Measurements from ENCODE around the gene ASPDH.
A peak's percentile ranks its signal among the peaks of the same experiment; 100 is the strongest.

ASPDH gene

DNA sequence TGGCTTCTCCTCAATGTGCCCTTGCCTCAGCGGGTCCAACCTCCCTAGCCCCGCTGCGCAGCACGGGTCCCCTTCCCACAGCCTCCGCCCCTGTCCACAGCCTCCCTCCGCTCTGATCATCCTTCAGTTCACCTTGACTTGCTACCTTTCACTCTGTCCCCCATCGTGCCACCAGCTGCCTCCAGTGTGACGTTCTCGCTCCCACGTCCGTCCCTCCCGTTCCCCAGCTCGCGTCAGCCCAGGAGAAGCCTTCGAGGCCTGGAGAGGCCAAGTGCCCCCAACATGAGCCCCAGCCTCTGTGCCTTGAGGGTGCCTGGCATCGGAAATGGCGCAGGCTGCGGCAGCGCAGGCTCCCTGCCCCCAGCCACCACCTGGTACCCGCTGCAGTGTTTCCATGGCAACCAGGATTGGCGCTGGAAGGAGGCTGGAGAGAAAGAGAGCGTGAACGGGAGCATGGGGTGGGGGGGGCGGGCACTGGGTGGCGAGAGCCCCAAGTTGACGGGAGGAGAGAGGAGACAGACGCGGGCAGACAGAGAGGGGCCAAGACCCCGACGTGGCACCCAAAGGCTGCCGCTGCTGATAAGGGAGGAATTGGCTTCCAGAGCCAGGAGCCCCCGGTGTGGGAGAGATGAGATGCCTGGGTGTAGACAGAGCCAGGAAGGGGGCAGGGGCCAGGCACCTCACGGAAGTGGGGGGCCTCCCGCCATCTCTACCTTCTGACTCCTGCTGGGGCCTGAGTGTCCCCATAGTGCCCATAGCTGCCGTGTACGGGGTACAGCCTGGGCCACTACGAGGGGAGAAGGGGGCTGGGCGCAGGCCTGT, 844 bp upstream of the ASPDH start:
- no peak for DNase-seq (ENCODE audit: low spot score)

DNA sequence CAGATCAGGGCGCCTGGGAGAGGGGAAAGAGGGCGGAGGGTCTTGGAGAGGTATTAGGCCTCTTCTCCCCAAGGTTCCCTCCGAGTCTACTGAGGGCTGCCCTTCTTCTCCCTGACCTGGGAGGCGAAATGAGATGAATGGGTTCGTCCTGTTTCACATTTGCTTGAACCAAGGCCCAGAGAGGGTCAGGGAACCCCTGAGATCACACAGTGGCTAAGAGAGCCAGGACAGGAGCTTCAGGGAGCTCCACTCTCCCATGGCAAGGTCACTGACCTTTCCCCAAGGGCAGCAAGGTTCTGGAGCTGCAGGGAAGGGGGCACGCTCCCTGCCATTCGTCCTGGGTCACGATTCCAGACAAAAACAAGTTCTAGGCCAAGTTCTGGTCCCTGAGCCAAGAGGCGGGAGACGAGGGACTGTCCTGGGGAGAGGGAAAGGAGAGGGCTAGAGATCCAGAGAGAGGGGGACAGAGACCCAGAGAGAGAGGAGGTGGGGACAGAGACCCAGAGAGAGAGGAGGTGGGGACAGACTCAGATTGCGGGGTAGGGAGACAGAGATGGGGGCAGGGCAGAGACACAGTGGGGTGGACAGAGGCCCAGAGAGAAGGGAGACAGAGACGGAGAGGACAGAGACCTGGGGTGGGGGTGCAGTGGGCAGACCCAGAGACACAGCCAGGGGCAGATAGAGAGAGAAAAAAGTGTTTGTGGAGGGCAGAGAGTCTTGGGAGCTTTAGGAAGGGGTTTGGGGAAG, 541 bp downstream of the ASPDH start:
- no peak for DNase-seq (ENCODE audit: low spot score)

DNA sequence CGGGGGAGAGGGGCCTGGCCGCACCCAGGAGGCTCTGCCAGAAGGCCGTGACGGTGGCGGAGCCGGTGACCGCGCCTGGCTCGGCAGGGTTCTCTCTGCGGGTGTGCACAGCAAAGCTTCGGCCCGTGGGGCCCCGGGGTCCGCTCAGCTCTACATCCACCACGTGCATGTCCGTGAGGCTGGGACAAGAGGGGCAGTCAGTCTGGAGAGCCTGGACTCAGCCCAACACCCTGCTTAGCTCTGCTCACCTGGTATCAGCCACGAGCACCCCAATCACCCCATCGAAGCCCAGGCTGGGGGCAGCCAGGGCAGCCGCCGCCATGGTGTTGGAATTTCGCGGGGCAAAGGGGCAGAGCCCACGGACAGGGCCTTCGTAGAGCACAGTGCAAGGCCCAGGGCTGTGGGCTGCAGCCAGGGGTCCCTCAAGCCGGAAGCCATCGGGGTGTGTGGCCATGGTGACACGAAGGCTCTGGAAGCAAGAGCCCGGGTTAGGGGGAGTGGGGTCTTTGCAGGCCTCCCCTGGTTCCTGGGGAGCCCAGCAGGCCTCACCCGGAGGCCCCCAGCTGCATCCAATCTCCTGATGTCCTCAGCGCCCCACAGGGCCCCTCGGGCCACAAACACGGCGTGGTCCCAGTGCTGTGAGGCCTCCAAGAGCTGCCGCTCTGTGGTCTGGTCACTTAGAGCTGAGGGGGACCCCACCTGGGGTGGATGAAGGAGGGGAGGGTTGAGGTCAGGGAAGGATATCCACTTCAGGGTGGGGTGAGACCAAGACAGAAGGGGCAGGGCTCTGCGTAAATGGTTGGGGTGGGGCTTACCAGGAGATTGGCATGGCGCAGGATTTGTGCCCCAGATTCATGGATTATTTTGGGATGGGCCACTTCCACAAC, 1.4 kb downstream of the ASPDH start:
- DNase-seq (ENCODE audit: low spot score), result no peak

DNA sequence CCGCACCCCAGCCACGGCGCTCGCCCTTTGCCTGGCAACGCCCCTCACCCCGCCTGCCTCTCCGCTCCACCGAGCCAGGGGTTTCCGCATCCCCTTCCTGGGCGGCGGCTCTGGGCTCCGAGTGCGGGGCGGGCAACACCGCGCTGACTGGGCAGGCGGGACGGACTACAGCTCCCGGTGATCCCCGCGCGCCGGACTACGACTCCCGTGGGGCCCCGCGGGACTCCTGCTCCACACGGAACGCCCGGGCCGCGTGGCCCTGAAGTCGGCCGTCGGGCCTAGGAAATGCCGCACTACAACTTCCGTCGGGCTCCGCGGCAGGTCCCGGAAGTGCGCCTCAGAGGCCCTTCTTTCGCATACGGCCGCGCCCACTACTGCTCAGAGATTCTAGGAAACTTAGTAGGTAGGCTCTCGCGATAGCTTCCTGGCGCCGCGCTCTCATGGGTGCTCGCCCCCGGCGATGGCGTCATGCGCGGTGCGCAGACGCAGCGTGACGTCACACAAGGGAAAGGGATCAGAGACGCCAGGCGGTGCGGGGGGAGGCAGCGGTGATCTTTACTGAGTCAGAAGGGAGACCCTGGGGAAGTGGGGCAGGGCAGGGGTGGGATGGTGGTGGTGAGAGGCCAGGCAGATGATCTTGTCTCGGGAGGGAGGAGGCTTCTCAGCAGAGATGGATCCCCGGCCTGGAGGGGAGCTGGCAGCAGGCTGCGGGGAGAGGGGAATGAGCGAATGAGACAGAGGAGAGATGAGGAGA, 2.5 kb downstream of the ASPDH start, which contains the start of gene JOSD2:
JOSD2 (minus strand) TSS at position 123 of the 754 bp plus-strand sequence. CDS start 760 bp downstream, outside the sequence.
- peak; percentile 97 for DNase-seq (ENCODE audit: low spot score)

DNA sequence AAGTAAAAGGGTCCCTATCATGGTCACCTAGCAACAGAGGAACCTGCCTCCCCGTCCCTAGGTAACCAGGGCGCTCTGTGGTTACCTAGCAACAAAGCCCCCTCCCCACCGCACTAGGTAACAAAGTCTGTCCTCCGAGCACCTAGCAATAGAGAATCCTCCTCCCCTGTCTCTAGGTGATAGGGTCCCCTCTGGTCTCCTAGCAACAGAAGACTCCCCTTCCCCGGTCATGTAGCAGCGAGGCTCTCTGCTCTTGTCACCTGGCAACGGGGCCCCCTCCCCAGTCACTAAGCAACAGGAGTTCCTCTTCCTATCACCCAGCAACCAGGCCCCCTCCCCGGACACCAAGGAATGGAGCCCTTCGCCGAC, 3.0 kb downstream of the ASPDH start:
- no peak for DNase-seq (ENCODE audit: low spot score)

DNA sequence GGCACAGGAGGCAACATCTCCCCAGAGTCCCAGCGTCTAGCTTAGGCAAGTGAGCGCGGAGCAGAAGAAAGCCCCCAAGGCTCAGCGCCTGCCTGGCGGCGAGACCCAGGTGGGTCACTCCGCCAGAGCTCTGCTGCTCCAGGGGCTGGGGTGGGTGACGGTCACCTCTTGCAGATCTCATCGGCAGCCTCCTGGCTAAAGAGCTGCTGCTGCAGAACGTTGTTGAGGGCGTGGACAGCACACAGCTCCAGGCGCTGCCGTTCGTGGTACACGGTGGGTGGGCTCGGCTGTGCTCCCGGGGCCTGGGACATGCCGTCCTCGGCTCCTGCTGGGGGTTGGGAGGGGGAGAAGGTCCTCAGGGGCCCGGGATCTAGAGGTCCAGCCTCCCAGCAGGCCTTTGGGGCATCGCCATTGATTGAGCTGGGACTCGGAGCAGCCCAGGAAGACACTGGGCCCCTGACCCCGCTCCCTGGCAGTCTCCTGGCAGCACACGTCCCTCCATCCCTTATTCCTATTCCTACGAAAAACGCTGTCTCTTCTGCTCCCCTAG, 3.5 kb downstream of the ASPDH start:
- DNase-seq (ENCODE audit: low spot score), result no peak

DNA sequence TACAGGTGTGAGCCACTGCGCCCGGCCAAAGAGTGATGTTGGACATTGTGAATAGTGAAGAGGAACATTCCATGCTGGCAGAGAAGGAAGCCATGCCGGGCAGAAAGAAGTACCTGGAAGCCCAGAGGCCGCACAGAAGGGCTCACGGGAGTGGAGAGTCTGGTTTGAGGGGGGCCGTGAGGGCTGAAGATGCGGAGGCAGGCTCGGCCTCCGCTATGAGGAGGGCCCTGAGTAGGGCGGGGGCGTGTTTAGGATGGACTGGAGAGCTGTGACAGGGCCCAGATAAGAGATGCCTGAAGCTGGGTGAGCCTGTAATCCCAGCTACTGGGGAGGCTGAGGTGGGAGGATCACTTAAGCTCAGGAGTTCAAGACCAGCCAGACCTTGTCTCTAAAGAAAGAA, 4.3 kb downstream of the ASPDH start:
- no peak for DNase-seq (ENCODE audit: low spot score)

DNA sequence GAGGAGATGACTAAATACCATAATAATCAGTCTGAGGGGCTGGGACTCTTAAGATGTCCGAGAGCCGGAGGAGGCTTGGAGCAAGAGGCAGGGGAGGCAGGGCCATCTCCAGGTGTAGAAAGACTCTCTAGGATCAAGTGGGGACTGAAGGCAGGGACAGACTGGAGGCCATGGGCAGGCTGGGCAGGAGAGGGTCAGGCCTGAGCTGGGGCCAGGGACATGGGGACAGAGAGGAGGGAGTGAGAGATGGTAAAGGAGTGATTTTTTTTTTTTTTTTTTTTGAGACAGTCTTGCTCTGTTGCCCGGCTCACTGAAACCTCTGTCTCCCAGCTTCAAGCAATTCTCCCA, 4.9 kb downstream of the ASPDH start:
- DNase-seq (ENCODE audit: low spot score), result no peak

DNA sequence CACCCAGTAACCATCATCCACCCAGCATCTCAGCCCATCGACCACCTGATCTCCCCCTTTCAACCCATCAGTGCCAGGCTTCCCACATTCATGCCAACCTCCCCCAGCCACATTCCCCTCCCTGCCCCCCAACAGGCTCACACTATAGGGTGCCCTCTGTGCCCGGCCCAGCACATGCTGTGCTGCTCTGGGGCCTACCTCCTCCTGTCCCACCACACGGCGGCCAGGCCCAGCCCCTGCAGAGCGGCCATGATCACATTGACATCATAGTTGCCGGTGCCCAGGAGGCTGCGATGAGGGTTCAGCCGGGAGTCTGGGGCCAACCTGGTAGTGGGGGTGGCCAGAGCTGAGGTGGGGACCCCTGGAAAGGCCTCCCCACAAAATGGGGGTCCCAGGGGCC, 6.3 kb downstream of the ASPDH start:
- DNase-seq (ENCODE audit: low spot score), result no peak

DNA sequence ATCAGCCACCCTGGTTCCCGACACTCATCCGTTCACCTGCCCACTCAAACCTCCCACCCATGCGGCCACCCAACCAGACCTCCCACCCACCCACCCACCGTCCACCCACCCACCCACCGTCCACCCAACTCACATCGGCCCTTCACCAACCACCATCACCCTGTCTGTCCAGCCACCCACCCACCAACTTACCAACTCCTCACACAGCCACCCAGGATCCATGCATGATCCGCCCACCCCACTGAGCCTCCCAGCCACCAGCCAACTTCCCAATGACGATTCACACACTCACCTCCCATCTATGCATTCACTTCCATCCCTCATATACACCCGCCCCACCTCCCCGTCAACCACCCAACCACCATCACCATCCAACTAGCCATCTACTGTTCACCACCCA, 7.0 kb downstream of the ASPDH start:
- DNase-seq (ENCODE audit: low spot score), result no peak

DNA sequence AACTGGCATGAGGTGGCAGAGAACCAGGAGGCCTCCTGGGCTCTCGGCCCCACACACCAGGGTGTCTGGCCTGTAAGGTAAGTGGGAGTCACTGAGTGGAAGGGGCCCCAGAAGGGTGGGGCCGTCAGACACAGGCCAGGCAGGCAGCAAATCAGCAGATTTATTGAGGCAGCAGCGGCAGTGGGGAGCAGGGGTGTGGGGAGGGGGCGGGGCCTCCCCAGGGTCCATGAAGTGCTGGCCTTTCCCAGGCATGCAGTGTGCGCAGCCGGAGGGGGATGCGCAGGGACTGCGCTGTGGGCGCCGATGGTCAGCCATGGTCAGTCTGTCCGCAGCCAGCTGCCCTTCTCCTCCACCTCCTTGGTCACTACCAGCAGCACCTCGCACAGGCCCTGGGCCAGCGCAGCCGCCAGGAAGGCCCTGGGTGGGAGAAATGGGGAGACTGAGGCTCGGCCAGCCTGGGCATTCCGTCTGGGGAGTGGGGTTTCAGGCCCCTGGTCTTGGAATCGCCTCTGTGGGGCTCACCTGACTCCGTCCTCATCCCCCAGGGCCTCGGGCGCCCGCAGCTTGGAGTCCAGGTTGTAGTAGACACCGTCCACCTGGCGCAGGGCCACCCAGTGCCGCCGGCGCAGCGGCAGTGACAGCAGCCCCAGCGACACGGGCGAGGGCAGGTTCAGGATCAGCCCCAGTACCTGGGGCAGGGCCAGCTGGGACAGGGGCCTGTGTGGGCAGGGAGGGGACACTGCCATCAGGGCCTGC, 7.7 kb downstream of the ASPDH start:
- no peak for DNase-seq (ENCODE audit: low spot score)

DNA sequence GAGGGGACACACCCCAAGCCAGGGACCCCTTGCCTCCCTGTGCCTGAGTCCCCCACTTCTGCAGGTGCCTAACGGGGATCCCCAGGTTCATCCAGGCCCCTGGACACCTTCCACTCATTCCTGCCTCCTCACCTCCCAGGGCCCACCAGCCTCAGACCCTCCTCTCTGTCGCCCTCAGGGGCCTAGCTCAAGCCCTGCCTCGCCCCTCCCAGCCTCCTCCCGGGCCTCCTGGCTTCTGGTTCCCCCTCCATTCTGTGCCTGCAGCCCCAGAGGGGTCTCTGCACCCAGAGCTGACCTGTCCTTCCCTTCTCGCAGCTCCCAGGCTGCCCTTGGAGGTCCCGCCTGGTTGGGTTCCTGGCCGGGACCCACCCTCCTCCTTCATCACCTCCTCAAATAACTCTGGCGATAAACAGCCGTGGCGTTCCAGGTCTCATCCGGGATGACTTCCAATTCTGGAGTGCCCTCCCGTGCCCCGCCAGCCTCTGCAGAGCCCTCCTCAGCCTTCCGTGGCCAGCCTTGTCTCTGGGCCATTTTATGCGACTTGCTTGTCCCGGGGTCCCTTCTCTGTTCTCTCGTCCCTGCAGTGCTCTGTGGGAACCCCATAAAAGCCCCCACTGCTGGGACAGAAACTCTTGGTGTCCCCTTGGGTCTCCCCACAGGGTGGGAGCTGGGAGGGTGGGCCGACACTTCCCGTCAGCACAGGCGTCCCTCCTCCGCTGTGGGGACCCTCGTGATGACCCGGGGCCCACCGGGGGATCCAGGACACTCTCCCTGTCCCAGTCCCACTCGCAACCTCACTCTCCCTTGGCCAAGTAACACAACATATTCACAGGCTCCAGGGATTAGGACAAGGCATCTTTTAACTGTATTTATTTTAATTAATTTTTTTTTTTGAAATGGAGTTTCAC, 11.9 kb downstream of the ASPDH start:
- no peak for DNase-seq (ENCODE audit: low spot score)

DNA sequence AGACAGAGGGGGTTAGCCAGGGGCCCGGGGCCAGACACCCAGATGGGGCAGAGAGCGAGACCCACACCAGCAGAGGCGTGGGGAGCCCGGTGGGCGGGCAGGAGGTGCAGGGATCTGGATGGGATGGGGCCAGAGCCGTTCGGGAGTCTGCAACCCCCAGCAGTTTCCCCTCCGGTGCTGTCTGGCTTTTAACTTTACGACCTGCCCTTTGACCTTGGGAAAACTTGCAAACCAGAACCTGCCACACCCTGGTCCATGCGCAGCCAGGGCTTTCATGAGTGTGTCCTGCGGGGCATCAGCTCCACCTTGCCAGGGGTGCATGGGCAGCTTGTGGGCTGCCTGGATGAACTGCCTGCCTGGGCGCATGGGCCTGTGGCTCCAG, 12.5 kb downstream of the ASPDH start:
- no peak for DNase-seq (ENCODE audit: low spot score)

DNA sequence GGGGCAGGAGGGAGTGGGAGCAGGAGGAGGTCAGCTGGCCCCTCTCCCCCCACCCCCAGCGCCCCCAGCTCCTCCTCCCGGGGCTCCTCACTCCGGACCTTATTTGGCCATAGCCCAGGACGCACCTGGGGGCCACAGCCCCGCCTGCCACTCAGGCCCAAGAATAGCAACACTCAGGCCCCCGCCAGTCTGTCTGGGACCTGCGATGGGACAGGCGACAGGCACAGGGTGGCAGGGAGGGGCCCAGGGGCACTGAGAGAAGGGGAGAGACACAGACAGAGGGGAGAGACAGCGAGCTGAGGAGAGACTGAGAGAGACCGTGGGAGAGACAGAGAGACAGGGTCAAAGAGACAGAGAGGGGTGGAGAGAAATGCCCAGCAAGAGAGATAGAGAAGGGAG, 13.0 kb downstream of the ASPDH start:
- no peak for DNase-seq (ENCODE audit: low spot score)

DNA sequence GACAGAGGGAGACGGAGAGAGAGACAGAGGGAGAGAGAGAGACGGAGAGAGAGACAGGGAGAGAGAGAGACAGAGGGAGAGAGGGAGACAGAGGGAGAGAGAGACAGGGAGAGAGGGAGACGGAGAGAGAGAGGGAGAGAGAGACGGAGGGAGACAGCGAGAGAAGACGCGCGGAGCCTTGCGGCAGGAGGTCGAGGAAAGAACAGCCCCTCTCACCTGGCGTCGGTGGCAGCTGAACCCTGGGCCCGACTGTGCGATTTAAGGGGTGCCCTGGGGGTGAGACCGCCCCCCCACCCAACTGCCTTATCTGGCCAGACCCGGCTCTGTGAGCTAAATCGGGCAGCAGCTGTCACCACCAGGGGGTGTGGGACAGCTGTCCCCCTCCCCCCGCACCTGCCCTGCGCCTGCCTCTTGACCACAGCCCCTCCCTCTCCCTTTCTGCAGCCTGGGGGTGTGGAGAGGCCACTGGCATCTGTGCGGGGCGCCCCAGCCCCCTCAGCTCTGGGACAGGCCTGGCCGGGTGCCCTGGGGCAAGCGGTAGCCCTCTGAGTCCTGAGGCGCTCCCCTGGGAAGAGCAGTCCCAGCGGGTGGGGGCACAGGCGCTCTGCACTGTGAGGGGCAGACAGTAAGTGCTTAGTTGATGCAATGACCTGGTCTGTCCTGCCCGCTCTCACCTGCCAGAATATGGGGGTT, 13.5 kb downstream of the ASPDH start:
- no peak for DNase-seq (ENCODE audit: low spot score)

DNA sequence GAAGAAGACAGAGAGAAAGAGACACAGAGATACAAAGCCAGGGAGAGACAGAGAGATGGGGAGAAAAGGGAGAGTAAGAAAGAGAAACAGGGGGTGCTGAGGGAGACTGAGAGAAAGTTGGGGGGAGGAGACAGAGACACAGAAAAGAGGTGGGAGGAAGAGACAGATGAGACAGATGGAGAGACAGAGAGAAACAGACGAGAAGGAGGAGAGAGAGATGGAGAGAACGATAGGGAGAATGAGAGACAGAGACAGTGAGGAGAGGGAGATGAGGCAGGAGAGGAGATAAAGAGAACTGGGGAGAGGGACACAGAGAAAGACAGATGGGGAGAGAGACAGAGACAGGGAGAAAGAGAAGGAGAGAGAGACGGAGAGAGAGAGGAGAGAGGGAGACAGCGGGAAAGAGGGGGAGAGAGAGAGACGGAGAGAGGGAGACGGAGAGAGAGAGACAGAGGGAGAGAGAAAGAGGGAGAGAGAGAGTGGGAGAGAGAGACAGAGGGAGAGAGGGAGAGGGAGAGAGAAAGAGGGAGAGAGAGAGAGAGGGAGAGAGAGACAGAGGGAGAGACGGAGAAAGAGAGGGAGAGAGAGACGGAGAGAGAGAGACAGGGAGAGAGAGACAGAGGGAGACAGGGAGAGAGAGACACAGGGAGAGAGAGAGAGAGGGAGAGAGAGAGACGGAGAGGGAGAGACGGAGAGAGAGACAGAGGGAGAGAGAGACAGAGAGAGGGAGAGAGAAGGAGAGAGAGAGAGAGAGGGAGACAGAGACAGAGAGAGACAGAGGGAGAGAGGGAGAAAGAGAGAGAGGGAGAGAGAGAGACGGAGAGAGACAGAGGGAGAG, 15.3 kb downstream of the ASPDH start:
- DNase-seq (ENCODE audit: low spot score), result no peak

DNA sequence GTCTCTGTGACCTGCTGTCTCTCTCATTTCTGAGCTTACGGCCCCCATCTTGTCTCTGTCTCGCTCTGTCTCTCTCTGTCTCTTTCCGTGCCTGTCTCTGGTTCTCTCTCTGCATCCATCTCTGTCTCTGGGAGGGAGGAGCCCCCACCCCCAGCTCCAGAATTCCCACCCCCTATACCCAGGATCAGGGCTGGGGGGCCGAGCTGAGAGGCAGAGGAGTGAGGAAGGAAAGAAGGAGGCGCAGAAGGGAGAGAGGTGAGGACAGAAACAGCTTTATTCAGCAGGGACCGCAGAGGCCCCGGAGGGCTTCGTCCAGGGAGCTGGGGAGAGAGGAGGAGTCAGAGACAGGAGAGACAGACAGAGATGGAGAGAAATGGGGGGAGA, 16.7 kb downstream of the ASPDH start:
- DNase-seq (ENCODE audit: low spot score), result no peak

Data from CD4-positive, alpha-beta T cell treated with Interleukin-6 at 100 ng/mL for 8 hours (primary cell).